Measurements from ENCODE around the gene IL34.

- TF ChIP-seq KMT2A (CRISPR knock-in tag; IDR thresholded peaks at IDR 0.05) = no peak
- TF ChIP-seq NPAS2 (CRISPR knock-in tag; IDR thresholded peaks at IDR 0.05; ENCODE audit: borderline replicate concordance) = no peak
- no peak for TF ChIP-seq CTCF (CRISPR knock-in tag; IDR thresholded peaks at IDR 0.05)
- TF ChIP-seq FOXA1 (IDR thresholded peaks at IDR 0.05) = no peak
- TF ChIP-seq FOXA1 (CRISPR knock-in tag; IDR thresholded peaks at IDR 0.05) = no peak
- no peak for TF ChIP-seq TOE1 (CRISPR knock-in tag; IDR thresholded peaks at IDR 0.05)
- TF ChIP-seq ZNF296 (CRISPR knock-in tag; conservative IDR thresholded peaks at IDR 0.05) = no peak
- TF ChIP-seq ASH2L (IDR thresholded peaks at IDR 0.05; ENCODE audit: insufficient read length, low read depth, low read length) = no peak
- TF ChIP-seq FOXK2 (IDR thresholded peaks at IDR 0.05) = no peak
- TF ChIP-seq ZNF761 (CRISPR knock-in tag; conservative IDR thresholded peaks at IDR 0.05) = no peak
- no peak for TF ChIP-seq POLR2A (IDR thresholded peaks at IDR 0.05; ENCODE audit: insufficient read depth in 1 of 2, low read depth in 2 of 2, low read length in 2 of 2)
- TF ChIP-seq ZNF788 (CRISPR knock-in tag; IDR thresholded peaks at IDR 0.05; ENCODE audit: borderline replicate concordance) = no peak
- TF ChIP-seq BCL3 (CRISPR knock-in tag; IDR thresholded peaks at IDR 0.05) = no peak
Observed at GRCh38 chr16:70664325-70665112, 18.2 kb downstream of the IL34 start.
